Skeletal muscle satellite cell (primary cell): ENCODE measurements around the gene SLC15A4.

Source experiments
- H3K27me3 ChIP-seq: 2 replicates; pipeline ENCODE4 v1.7.0; 2013; ENCODE audit warnings: low read length; ENCODE audit not compliant: control insufficient read depth, insufficient read depth
- H3K36me3 ChIP-seq: 2 replicates; pipeline ENCODE4 v1.7.0; 2013; ENCODE audit warnings: mild to moderate bottlenecking, control low read depth, low read length; ENCODE audit not compliant: insufficient read depth
- H3K4me1 ChIP-seq: 2 replicates; pipeline ENCODE4 v1.7.0; 2013; ENCODE audit warnings: low read length; ENCODE audit not compliant: control insufficient read depth, insufficient read depth
- H3K4me2 ChIP-seq: 2 replicates; pipeline ENCODE4 v1.7.0; 2013; ENCODE audit warnings: mild to moderate bottlenecking, low read length
- H3K4me3 ChIP-seq: 2 replicates; pipeline ENCODE4 v1.7.0; 2013; ENCODE audit warnings: low read length
- H3K9ac ChIP-seq: 2 replicates; pipeline ENCODE4 v1.7.0; 2013; ENCODE audit warnings: mild to moderate bottlenecking, low read depth, low read length, moderate library complexity
- H3K9me3 ChIP-seq: replicated peaks from 2 replicates; pipeline ENCODE4 v1.7.0; 2013; ENCODE audit warnings: mild to moderate bottlenecking, control low read depth, low read length

SLC15A4 gene

DNA sequence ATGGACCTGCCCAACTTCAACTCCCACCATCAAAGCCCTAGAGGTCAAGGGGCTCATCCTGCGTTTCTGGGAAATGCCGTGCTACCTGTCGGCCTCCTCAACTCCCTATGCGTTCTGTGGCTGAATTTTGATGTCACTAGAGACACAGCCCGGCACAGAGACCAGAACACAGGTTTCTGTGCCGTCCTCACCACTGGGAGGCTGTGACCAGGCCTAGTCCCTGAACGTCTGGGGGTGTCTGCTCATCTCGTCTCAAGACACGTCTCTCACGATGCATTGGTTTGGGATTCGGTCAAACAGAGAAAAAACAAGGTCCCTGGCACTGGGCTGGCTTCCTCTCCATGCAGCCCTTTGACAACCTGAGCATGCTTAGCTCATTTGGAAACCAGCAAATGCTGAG, 33.5 kb downstream of the SLC15A4 start:
- no peak overlapping the region for H3K4me2 ChIP-seq
- H3K27me3 ChIP-seq: no peaks in the 10 kb centered on the region
- H3K4me3 ChIP-seq: no peak overlapping the region
- H3K4me1 ChIP-seq: peaks cover 3% of the 10 kb centered on the region
- no peaks in the 10 kb centered on the region for H3K9me3 ChIP-seq
- H3K36me3 ChIP-seq: peaks cover 48% of the 10 kb centered on the region
- no peak overlapping the region for H3K9ac ChIP-seq

DNA sequence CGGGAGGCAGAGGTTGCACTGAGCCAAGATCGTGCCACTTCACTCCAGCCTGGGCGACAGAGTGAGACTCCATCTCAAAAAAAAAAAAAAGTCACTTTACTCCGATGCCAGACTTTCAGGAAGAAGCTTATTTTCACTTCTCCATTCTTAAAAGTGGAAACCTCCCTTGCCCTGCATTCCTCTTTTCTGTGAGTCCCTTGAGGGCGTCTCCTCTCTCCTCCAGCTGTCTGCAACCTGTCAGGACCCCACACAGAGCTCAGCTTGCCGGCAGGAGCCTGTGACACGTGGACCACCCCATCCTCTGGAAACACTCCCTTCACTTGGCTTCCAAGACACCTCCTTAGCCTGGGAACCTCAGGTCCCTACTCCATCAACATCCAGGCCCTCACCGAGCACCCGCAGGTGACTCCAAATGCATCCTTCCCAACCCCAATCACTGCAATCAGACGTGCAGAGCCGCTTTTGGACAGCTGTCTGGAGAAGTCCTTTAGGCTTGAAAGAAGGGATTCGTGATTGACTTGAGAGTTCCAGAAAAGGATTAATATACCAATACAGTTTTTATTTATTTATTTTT, 34.3 kb downstream of the SLC15A4 start:
- Histone ChIP-seq H3K4me2 (no peak overlapping the region), H3K36me3 (peaks cover 40% of the 10 kb centered on the region), H3K9me3 (no peaks in the 10 kb centered on the region), H3K9ac (no peak overlapping the region), H3K4me3 (no peak overlapping the region), H3K27me3 (no peaks in the 10 kb centered on the region), H3K4me1 (peaks cover 10% of the 10 kb centered on the region)

DNA sequence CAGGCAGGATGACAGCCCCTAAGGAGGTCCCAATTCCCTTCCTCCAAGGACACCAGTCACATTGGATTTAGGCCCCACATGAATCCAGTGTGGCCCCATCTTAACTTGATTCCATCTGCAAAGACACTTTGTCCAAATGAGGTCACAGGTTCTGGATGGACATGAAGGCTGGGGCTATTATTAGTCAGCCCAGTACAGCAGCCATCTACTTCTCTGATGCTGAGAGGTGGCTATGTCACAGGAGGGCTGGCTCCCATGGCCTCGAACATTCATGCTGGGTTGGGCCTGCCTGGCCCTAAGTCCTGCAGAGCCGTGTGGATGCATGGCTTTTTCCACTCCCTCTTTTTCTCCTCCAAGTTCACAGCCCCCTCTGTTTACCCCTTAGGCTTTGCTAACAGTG, 35.9 kb downstream of the SLC15A4 start:
- Histone ChIP-seq H3K36me3 (peaks cover 26% of the 10 kb centered on the region), H3K9ac (no peak overlapping the region), H3K27me3 (no peaks in the 10 kb centered on the region), H3K4me1 (peaks cover 14% of the 10 kb centered on the region), H3K4me2 (no peak overlapping the region), H3K9me3 (no peaks in the 10 kb centered on the region), H3K4me3 (no peak overlapping the region)

DNA sequence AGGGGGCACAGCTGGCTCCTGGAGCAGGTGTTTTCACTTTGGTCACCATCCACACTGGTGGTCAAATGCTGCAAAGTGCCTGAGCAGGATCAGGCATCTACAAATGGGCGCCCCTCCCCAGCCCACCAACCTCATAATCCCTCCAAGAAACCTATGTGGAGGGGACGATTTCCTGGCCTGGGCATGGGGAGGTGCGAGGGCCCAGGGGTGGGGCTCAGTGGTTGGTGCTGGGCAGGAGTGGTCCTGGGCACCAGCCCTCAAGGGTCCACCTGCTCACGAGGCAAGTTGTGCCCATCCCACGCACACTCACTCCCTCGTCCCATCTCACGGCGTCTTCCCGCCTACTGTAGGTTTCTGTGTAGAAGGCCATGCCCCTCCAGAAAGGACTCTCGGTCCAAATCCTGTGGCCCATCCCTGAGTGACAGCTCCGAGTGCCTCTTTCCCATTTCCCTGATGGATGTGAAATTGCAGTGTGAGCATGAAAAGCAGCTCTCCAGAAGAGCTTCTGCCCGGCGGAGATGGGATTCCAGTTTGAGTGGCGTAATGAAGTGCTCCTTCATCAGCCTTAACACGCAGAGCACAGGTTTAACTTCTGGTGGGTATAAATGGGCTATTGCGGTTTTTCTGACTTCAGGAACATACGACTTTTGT, 36.9 kb downstream of the SLC15A4 start:
- H3K9me3 ChIP-seq: no peaks in the 10 kb centered on the region
- H3K4me3 ChIP-seq: no peak overlapping the region
- no peak overlapping the region for H3K9ac ChIP-seq
- peaks cover 16% of the 10 kb centered on the region for H3K36me3 ChIP-seq
- peaks cover 11% of the 10 kb centered on the region for H3K4me1 ChIP-seq
- no peak overlapping the region for H3K4me2 ChIP-seq
- H3K27me3 ChIP-seq: no peaks in the 10 kb centered on the region

- no peak overlapping the region for H3K4me2 ChIP-seq
- H3K27me3 ChIP-seq: no peaks in the 10 kb centered on the region
- no peak overlapping the region for H3K4me3 ChIP-seq
- no peaks in the 10 kb centered on the region for H3K9me3 ChIP-seq
- H3K9ac ChIP-seq: no peak overlapping the region
- H3K4me1 ChIP-seq: peaks cover 11% of the 10 kb centered on the region
- H3K36me3 ChIP-seq: no peaks in the 10 kb centered on the region
These were observed 39.6 kb downstream of the SLC15A4 start for GRCh38 chr12:128784030-128784760.

- H3K9ac ChIP-seq: no peak overlapping the region
- H3K4me1 ChIP-seq: peaks cover 11% of the 10 kb centered on the region
- no peaks in the 10 kb centered on the region for H3K27me3 ChIP-seq
- H3K9me3 ChIP-seq: no peaks in the 10 kb centered on the region
- H3K4me2 ChIP-seq: no peak overlapping the region
- no peak overlapping the region for H3K4me3 ChIP-seq
- H3K36me3 ChIP-seq: no peaks in the 10 kb centered on the region
These were observed 40.6 kb downstream of the SLC15A4 start for GRCh38 chr12:128783129-128783574.

DNA sequence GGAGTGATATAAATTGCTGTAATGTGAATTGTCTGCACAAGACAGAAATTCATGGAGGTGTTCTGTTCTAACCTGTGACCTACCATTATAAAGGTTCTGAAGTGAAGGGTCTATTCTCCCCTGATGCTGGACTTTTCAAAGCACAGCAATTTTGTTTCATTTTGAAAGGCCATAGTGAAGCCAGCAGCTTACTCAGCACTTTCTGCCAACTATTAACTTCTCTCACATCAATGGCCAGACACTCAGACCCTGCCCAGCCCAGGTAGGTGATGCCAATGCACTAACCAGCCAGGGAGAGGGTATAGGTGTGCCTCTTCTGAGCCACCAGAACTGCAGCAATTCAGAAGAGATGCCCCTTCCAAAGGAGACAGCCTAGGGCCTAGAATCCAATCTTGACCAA, 43.9 kb downstream of the SLC15A4 start:
- Histone ChIP-seq H3K4me2 (no peak overlapping the region), H3K27me3 (no peaks in the 10 kb centered on the region), H3K36me3 (no peaks in the 10 kb centered on the region), H3K4me3 (no peak overlapping the region), H3K4me1 (peaks cover 9% of the 10 kb centered on the region), H3K9ac (no peak overlapping the region), H3K9me3 (no peaks in the 10 kb centered on the region)

DNA sequence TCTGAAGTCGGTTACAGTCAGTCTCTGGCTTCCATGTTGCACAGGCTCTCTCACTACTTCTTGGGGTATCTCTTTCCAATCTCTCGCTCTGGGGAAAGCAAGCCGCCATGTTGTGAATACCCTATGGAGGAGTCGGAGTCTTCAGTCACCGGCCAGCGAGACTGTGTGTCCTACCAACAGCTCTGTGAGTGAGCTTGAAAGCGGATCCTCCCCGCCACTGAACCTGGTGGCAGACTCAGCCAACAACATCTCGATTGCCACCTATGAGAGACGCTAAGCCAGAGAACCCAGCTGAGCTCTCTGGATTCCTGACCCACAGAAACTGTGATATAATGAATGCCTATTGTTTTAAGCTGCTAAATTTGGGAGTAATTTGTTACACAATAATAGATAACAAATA, 51.5 kb downstream of the SLC15A4 start:
- Histone ChIP-seq H3K9me3 (no peaks in the 10 kb centered on the region), H3K4me2 (no peak overlapping the region), H3K27me3 (no peaks in the 10 kb centered on the region), H3K36me3 (no peaks in the 10 kb centered on the region), H3K4me3 (no peak overlapping the region), H3K9ac (no peak overlapping the region), H3K4me1 (no peaks in the 10 kb centered on the region)

DNA sequence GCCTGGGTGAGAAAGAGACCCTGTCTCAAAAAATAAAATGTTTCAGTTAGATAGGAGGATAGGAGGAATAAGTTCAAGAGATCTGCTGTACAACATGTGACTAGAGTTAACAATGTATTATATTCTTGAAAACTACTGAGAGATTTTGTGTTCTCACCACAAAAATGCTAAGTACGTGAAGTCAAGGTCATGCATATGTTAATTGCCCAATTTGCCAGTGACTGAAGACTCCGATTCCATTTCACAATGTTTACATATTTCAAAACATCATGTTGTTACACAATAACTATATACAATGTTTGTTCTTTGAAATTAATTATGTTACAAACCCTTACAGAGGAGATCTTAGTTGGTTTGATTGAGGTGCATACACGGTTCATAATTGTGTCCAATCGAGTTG, 52.1 kb downstream of the SLC15A4 start:
- no peak overlapping the region for H3K9ac ChIP-seq
- H3K27me3 ChIP-seq: no peaks in the 10 kb centered on the region

DNA sequence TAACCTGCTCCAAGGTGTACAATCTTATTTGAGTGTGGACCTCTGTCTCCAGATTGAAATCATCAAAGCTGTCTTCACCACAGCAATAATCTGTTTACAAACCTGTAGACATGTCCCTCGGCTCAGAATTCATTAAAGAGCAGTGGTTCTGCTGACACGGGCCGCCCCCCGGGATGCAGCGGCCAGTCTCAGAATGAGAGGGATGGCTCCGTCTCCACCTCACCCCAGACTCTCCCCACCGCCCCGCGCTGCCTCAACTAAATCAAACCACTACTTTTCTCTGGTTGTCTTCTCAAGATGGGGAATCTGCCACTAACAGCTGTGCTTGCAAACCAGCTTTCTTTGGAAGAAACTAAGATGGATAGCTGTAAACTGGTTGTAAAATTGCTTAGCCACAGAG, 56.2 kb downstream of the SLC15A4 start:
- no peaks in the 10 kb centered on the region for H3K9me3 ChIP-seq
- no peak overlapping the region for H3K9ac ChIP-seq
- no peaks in the 10 kb centered on the region for H3K36me3 ChIP-seq

More for the DNA sequence above, 52.1 kb downstream of the SLC15A4 start:
- Histone ChIP-seq H3K36me3 (no peaks in the 10 kb centered on the region), H3K4me3 (no peak overlapping the region), H3K4me1 (no peaks in the 10 kb centered on the region), H3K9me3 (no peaks in the 10 kb centered on the region), H3K4me2 (no peak overlapping the region)

DNA sequence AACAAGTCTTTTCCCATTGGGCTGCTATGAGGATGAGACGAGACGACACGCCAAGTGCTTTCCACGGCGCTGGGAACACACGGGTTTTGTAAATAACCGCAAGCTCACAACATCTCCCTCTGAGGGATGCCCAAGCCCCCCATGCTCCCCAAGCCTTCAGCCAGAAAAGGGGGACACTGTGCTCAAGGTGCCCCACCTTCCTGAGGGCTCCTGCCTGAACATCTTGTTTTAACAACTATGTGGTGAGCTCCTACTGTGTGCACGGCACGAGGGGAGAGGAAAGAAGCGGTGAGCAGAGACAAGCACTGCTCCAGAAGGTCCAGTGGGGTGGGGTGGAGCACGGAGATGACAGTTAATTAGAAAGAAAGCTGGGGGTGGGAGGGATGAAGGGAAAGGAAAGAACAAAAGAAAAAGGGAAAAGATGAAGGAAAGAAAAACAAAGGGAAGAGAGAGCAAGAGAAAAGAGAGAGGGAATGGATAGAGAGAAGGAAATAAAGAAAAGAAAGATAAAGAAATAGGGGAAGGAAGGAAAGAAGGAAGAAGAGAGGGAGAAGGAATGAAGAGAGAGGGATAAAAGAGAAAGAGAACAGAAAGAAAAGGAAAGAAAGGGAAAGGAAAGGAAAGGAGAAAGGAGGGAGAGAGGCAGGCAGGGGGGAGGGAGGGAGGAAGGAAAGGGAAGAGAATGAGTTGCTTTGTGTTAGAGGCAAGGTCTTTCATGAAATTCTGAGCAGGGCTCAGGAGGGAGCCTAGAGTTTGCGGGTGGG, 56.8 kb downstream of the SLC15A4 start:
- H3K4me1 ChIP-seq: no peaks in the 10 kb centered on the region
- no peaks in the 10 kb centered on the region for H3K27me3 ChIP-seq
- no peaks in the 10 kb centered on the region for H3K9me3 ChIP-seq
- no peak overlapping the region for H3K9ac ChIP-seq
- H3K4me3 ChIP-seq: no peak overlapping the region
- no peak overlapping the region for H3K4me2 ChIP-seq
- no peaks in the 10 kb centered on the region for H3K36me3 ChIP-seq

More for the DNA sequence above, 56.2 kb downstream of the SLC15A4 start:
- no peaks in the 10 kb centered on the region for H3K27me3 ChIP-seq
- no peaks in the 10 kb centered on the region for H3K4me1 ChIP-seq
- H3K4me2 ChIP-seq: no peak overlapping the region
- no peak overlapping the region for H3K4me3 ChIP-seq
